ENCODE measurements around the gene NEMP1. TPM values are rescaled to one million over a fixed set of nuclear protein-coding genes. Genes with fewer than 3 reads are reported as not detected.
A peak's percentile ranks its signal among the peaks of the same experiment; 100 is the strongest.

NEMP1 gene
- total and polyA plus RNA-seq, 2 of the 13 experiments (the other 11 are each of a cell fraction or from before 2014, with no cell fraction given), result 11.4 to 12.9 TPM

GRCh38 chr12:57012600-57013465 is 65.8 kb downstream of the NEMP1 start:
- BruUV-seq (replicated peaks), result no TSS peak
- Histone ChIP-seq H3K79me2 (ENCODE audit: insufficient read depth, low read length) (no peaks in the 10 kb centered on the region), H3K4me2 (ENCODE audit: low read depth, low read length) (no peak overlapping the region), H4K20me1 (ENCODE audit: insufficient read depth, low read length) (no peaks in the 10 kb centered on the region), H3K36me3 (replicated peaks in 1 of 2; ENCODE audit: control insufficient read depth in 1 of 2, insufficient read depth in 2 of 2, low read length in 2 of 2) (no peaks in the 10 kb centered on the region), H3K9ac (ENCODE audit: insufficient read depth, low read depth, low read length) (no peak overlapping the region), H3K4me3 (replicated peaks in 1 of 3; ENCODE audit: insufficient read depth in 1 of 3, low read depth in 2 of 3, low read length in 3 of 3) (no peak overlapping the region), H3K27ac (ENCODE audit: extremely low read length, insufficient read depth, low read length) (no peak overlapping the region), H3K4me1 (ENCODE audit: insufficient read depth, low read length) (peaks cover 31% of the 10 kb centered on the region), H3K9me3 (ENCODE audit: low read length) (no peaks in the 10 kb centered on the region), H2AFZ (ENCODE audit: low read length) (no peak overlapping the region), H3K27me3 (ENCODE audit: control insufficient read depth in 1 of 2, insufficient read depth in 2 of 2, low read length in 2 of 2) (peaks cover 3 to 44% of the 10 kb centered on the region in 2 experiments; a peak in 3 of 5 replicates)
- in situ Hi-C loops (cut with HindIII; ENCODE audit: extremely low pct_ligation_motif_present, low pct_unique_long_range_greater_than_20kb) (no loop called here), intact Hi-C loops (cut with micrococcal nuclease; ENCODE audit: unreplicated experiment) (no loop called here)
- ChIA-PET POLR2A (interaction anchor here (1.1 kb wide), 1 partner anchor 99 kb away, joined by 3 read pairs; no protein-coding TSS in a partner anchor), CTCF (ENCODE audit: low intra/inter-chr PET ratio, low total read pairs) (no interaction called here)
- DNase-seq (ENCODE audit: low spot score) (no peak), FAIRE-seq (no peak), ATAC-seq (0 out of 3 replicates have a peak, but pooled peaks have one; percentile 10)
- TF ChIP-seq ZNF326 (CRISPR knock-in tag; IDR thresholded peaks at IDR 0.05; ENCODE audit: borderline replicate concordance), result no peak
- peak; percentile 38 for TF ChIP-seq STAG1 (CRISPR knock-in tag; IDR thresholded peaks at IDR 0.05)
- WGBS (ENCODE audit: low lambda C conversion rate), result 33% methylated on average over 7 of the region's 7 CpGs

GRCh38 chr12:57011438-57012424 is 66.9 kb downstream of the NEMP1 start:
- TF ChIP-seq TARDBP (CRISPR knock-in tag; IDR thresholded peaks at IDR 0.05) (no peak), FOXK2 (IDR thresholded peaks at IDR 0.05) (no peak), AGO1 (IDR thresholded peaks at IDR 0.05; ENCODE audit: low read depth, low read length, poor library complexity, severe bottlenecking) (no peak), PREB (CRISPR knock-in tag; IDR thresholded peaks at IDR 0.05) (no peak), BHLHE40 (IDR thresholded peaks at IDR 0.05; ENCODE audit: low read length) (peak; percentile 84), SMYD3 (CRISPR knock-in tag; IDR thresholded peaks at IDR 0.05) (no peak), MAZ (IDR thresholded peaks at IDR 0.05; ENCODE audit: borderline replicate concordance, low read depth, low read length) (no peak), MAZ (CRISPR knock-in tag; IDR thresholded peaks at IDR 0.05; ENCODE audit: low read depth) (no peak)
- intact Hi-C loops (cut with micrococcal nuclease; ENCODE audit: unreplicated experiment), result no loop called here
- BruUV-seq (replicated peaks), result no TSS peak
- POLR2A ChIA-PET, result no interaction called here
- no peaks in the 10 kb centered on the region for H3K9me3 ChIP-seq (ENCODE audit: low read length)
- no peak overlapping the region for H3K9ac ChIP-seq (ENCODE audit: insufficient read depth, low read depth, low read length)
- no peak overlapping the region for H3K27ac ChIP-seq (ENCODE audit: extremely low read length, insufficient read depth, low read length)
- CTCF ChIA-PET (ENCODE audit: low intra/inter-chr PET ratio, low total read pairs), result no interaction called here
- no peak overlapping the region for H3K4me3 ChIP-seq (replicated peaks in 1 of 3; ENCODE audit: insufficient read depth in 1 of 3, low read depth in 2 of 3, low read length in 3 of 3)
- ATAC-seq (no peak), FAIRE-seq (no peak), DNase-seq (ENCODE audit: low spot score) (no peak)
- 16% methylated on average over 12 of the region's 12 CpGs for WGBS (ENCODE audit: low lambda C conversion rate)
- H2AFZ ChIP-seq (ENCODE audit: low read length), result no peak overlapping the region
- no peak overlapping the region for H3K4me2 ChIP-seq (ENCODE audit: low read depth, low read length)
- peaks cover 34% of the 10 kb centered on the region for H3K4me1 ChIP-seq (ENCODE audit: insufficient read depth, low read length)
- no peaks in the 10 kb centered on the region for H3K79me2 ChIP-seq (ENCODE audit: insufficient read depth, low read length)
- no peaks in the 10 kb centered on the region for H4K20me1 ChIP-seq (ENCODE audit: insufficient read depth, low read length)
- in situ Hi-C loops (cut with HindIII; ENCODE audit: extremely low pct_ligation_motif_present, low pct_unique_long_range_greater_than_20kb), result no loop called here
- no peaks in the 10 kb centered on the region for H3K36me3 ChIP-seq (replicated peaks in 1 of 2; ENCODE audit: control insufficient read depth in 1 of 2, insufficient read depth in 2 of 2, low read length in 2 of 2)
- H3K27me3 ChIP-seq (ENCODE audit: control insufficient read depth in 1 of 2, insufficient read depth in 2 of 2, low read length in 2 of 2), result peaks cover 3 to 44% of the 10 kb centered on the region in 2 experiments; a peak in 3 of 5 replicates

Data from HepG2 (cell line).